Erythroblast (primary cell): ENCODE results near the gene AHNAK2.

Experiments used
- DNase-seq, 2 experiments: peaks; one replicate each; lab custom pipeline; 2025; lab: John Stamatoyannopoulos, UW
- GATA1 ChIP-seq: IDR thresholded peaks from 2 replicates; pipeline ENCODE4 v1.6.1; 2011; ENCODE audit warnings: low read depth, mild to moderate bottlenecking, control low read depth, low read length, moderate library complexity
- POLR2A ChIP-seq: IDR thresholded peaks from 2 replicates; pipeline ENCODE4 v1.6.1; 2011; ENCODE audit warnings: mild to moderate bottlenecking, low read length

The AHNAK2 gene

DNA sequence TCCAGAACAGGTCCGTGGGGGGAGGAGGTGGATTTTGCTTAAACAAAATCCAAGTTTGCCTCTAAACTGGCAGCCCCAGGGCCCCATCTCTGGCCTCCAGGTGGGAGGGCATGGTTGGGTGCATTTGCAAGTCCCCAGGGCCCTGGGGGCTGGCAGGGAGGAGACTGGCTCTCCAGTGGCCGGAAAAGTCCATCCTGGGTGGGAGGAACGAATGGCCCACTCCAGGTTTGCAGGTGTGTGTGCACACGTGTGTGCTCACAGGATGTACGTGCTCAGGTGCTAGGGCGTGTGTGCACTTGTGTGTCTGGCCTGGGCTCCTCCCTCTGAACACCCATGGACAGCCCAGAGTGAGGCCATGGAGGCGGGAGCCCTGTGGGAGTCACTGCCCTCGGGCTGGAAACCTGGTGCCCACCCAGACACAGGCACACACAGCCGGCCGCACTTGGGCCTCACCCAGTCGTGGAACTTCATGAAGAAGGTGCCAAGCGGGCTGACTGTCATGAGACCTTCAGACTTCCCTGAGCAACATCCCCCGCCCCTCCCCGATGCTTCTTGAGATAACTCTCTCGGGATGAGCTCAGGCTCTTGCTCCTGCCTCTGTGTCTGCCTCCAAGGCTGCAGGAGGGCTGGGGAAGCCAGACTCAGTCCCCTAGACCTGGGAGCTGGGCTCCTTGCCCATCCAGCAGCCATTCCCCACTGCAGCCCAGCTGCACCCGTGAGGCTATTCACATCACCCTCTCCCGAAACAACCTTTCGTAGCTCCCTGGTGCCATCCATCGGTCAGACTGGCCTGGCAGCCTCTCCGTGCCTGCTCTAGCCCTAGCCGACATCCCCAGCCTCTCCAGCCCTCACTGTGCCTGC lies 9.4 kb downstream of the AHNAK2 start:
- DNase-seq: no peak
- no peak for TF ChIP-seq GATA1
- no peak for TF ChIP-seq POLR2A

- TF ChIP-seq GATA1 (no peak), POLR2A (no peak)
- DNase-seq: no peak
These were observed 10.0 kb downstream of the AHNAK2 start for GRCh38 chr14:104968153-104968527.

- DNase-seq: no peak
- TF ChIP-seq GATA1 (no peak), POLR2A (no peak)
These were observed 10.6 kb downstream of the AHNAK2 start for GRCh38 chr14:104967386-104968152.

GRCh38 chr14:104966981-104967385 lies 11.2 kb downstream of the AHNAK2 start:
- DNase-seq: no peak
- TF ChIP-seq GATA1: no peak
- no peak for TF ChIP-seq POLR2A

DNA sequence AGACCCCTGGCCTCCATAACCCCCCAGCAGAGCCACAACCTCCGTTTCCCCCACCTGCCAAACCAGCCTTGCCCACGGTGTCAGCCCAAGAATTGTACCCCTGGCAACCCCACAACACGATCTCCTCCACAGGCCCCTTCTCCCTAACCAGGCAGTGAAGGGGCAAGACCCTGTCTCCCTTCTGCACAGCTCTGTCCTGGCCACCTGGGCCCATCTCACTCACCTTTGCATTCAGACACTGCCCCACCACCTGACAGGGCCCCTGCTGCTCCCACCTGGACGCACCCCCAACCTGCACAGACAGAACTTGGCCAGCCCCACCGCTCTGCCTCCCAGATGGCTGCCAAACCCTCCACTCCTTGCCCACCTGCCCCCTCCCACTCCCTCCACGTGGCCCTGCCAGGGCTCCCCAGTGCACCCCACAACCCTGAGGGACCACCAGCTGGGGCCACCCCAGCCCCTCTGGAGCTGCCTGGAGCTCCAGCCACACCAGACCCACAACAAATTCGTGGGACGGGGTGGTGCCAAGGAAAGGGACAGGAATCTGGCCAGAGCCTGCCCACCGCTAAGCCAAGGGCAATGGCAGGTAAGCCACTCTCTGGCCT lies 11.8 kb downstream of the AHNAK2 start:
- TF ChIP-seq GATA1 (no peak), POLR2A (no peak)
- DNase-seq: no peak

DNA sequence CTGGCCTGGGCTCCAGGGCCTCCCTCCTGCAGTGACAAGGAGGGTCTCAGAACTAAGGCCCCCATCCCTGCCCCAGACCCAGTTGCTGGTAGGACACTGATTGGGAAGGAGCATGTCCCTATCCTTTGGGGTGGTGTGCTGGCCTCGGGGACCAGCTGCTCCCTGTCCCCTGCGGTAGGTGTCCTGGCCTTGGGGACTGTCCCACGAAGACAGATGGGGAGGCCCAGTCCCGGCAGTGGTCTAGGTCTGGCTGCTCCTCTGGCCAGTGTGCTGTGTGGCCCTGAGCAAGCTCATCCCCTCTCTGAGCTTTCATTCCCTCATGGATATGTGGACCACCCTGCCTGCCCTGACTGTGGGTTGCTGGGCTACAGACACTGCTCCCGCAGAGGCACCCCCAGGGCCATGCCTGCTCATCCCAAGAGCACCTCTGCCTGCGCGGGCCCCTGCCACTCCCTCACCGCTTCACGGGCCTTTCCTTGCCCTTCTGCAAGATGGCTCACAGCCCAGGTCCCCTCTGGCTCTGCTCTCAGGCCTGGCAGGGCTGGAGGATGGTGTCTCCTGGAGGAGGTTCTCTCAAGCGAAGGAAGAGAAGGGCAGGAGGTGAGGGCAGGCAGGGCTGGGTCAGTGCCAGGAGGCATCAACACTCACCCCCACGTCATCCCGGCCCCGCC lies 12.5 kb downstream of the AHNAK2 start:
- no peak for DNase-seq
- TF ChIP-seq GATA1 (no peak), POLR2A (no peak)

DNA sequence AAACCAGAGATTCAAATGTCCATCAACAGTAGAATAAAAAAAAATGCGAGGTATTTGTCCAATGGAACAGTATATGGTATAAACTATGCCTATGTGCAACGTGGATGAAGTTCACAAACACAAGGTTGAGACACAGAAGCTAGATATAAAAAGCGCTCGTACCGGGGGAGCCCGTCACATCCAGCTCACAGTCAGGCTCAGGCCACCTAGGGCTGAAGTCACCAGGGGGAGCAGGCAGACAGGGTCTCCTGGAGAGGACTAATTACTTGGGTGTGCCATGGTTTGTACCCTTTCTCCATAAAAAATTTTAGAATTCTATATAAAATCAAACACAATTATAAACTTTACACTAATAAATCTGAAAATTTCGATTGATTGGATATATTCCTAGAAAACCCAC lies 13.6 kb downstream of the AHNAK2 start:
- no peak for TF ChIP-seq POLR2A
- no peak for TF ChIP-seq GATA1
- DNase-seq: no peak

GRCh38 chr14:104957146-104958113 lies 20.7 kb downstream of the AHNAK2 start:
- DNase-seq: no peak
- TF ChIP-seq GATA1 (no peak), POLR2A (no peak)

DNA sequence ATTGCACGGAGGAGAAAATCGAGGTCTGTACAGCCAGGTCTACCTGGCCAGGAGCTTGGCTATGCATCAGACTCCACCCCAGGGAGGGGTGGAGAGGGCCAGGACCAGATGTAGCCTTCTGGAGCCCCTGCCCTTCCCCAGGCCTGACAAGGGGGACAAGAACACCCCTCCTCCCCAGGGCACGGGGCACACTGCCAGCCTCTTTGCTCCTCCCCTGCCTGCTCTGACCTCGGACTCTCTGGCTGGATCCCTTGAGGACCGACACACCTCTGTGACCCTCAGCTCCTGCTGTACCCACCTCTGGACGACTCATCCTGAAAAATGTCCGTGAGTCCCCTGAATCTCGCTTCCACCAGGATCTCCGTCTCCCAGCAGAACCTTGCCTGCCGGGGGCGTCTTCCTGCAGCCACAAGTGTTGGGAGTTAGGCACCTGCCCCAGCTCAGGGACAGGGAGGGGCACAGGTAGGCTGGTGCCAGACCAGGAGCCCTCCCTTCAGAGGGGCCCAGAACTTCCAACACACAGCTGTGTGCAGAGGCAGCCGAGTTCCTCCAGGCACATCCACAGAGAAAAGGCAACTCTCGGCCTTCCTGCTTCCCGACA lies 21.8 kb downstream of the AHNAK2 start:
- DNase-seq: no peak
- no peak for TF ChIP-seq POLR2A
- TF ChIP-seq GATA1: no peak

DNA sequence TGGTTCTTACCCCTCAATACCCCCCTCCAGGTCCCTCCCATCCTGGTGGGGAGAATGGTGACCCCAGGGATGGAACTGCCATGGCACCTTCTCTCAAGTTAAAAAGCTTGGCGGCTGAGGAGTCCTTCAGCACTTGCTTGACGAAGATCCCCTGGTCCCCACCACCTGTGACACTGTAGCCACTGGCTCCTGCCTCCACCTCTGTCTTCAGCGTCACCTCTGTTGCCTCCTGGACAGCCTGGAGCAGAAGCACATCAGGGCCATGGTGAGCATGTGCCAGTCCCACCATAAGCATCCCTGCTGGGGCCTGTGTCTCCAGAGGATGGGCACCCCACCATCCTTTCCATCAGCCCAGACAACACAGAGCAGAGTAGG lies 22.8 kb downstream of the AHNAK2 start:
- TF ChIP-seq GATA1 (no peak), POLR2A (no peak)
- DNase-seq: no peak

- TF ChIP-seq POLR2A (no peak), GATA1 (no peak)
- no peak for DNase-seq
These were observed 23.3 kb downstream of the AHNAK2 start for GRCh38 chr14:104954746-104955395.

DNA sequence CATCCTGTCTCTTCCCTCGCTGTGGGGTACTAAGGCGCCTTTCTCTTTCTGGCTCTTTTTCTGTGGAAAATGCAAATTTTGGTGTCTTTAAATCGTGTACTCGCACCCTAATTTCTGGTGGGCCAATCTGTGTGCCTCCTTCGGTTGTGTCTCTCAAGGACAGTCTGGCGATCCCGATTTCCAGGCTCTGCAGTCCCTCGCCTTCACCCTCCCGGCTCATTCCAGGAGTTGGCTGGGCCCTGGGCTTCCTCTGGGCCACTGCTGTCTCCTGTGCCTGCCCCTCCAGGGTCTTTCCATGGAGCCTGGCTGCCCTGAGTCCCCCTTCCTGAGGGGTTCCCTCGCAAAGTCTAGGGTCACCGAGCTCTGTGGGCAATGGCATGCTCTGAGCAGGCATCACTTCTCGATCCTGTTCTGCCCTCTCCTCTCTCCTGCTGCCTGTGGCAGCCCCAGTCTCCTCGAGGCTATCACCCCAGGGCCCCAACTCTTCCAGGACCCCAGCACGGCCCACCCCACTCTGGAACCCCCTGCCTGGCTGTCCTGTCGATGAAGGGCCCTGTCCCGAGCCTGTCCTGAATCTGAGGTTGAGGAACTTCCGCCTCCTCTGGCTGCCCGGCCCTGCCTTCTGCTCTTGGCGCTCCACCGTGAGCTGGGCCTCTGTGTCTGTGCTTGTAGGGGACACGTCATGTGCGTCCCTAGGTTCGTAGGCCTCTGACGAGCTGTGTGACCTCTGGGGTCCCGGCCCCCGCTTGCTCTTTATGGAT lies 24.1 kb downstream of the AHNAK2 start:
- no peak for DNase-seq

More for the DNA sequence above, 24.1 kb downstream of the AHNAK2 start:
- TF ChIP-seq POLR2A (no peak), GATA1 (no peak)
